ENCODE data around the gene GRIP2.

GRIP2 gene

GRCh38 chr3:14491396-14492190 lies 48.5 kb downstream of the GRIP2 start:
- no peaks in the 10 kb centered on the region for H3K27me3 ChIP-seq
- H3K4me3 ChIP-seq (ENCODE audit: low read depth, low read length), result no peak overlapping the region
- TF ChIP-seq CTCF (IDR thresholded peaks at IDR 0.05; ENCODE audit: low read depth, low read length), result no peak
- DNase-seq, result no peak
- no peaks in the 10 kb centered on the region for H3K9me3 ChIP-seq
- no peaks in the 10 kb centered on the region for H3K4me1 ChIP-seq
- H3K36me3 ChIP-seq, result no peaks in the 10 kb centered on the region

DNA sequence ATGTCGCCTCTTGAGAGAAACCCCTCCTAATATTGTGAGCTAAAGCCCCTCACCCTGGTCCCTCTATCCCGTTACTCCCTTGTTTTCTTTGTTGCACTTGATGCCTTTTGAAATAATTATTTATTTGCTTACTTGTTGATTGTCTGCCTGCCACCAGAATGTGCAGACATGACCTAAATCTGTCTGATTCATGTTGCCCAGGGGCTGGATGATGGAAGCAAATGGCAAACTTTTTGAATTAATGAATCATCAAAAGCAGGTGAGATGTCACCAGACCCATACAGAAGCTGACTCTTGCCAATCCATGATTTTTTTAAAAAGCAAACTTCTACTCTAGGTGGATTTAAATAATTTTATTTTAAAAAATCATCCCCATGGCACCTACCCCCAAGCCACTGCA lies 49.3 kb downstream of the GRIP2 start:
- TF ChIP-seq CTCF (IDR thresholded peaks at IDR 0.05; ENCODE audit: low read depth, low read length), result no peak
- DNase-seq, result no peak
- no peaks in the 10 kb centered on the region for H3K36me3 ChIP-seq

DNA sequence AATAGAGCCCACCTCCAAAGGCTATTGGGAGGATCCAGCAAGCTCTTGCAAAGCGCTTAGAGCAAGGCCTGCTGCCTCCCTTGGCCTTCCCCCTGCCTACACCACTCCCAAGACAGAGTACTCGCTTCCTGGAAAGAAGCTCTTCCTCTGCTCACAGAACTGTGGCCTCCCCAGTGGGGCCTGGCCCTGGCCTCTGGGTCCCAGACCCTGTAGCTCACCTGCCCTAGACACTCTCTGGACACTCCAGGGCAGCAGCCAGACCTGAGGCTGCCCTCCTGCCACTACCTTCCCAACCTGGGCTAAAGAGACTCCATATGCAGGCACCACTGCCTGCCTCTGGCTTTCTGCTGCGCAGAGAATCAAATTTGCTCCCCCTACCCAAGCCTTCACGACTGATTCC lies 49.9 kb downstream of the GRIP2 start:
- Histone ChIP-seq H3K4me3 (ENCODE audit: low read depth, low read length) (no peak overlapping the region), H3K9me3 (no peaks in the 10 kb centered on the region), H3K36me3 (no peaks in the 10 kb centered on the region), H3K27me3 (no peaks in the 10 kb centered on the region), H3K4me1 (no peaks in the 10 kb centered on the region)
- TF ChIP-seq CTCF (IDR thresholded peaks at IDR 0.05; ENCODE audit: low read depth, low read length), result no peak
- DNase-seq, result no peak

More for the DNA sequence above, 49.3 kb downstream of the GRIP2 start:
- H3K4me3 ChIP-seq (ENCODE audit: low read depth, low read length), result no peak overlapping the region
- H3K4me1 ChIP-seq, result no peaks in the 10 kb centered on the region
- H3K27me3 ChIP-seq, result no peaks in the 10 kb centered on the region
- H3K9me3 ChIP-seq, result no peaks in the 10 kb centered on the region

- Histone ChIP-seq H3K27me3 (no peaks in the 10 kb centered on the region), H3K4me3 (ENCODE audit: low read depth, low read length) (no peak overlapping the region), H3K36me3 (no peaks in the 10 kb centered on the region), H3K9me3 (no peaks in the 10 kb centered on the region), H3K4me1 (no peaks in the 10 kb centered on the region)
- TF ChIP-seq CTCF (IDR thresholded peaks at IDR 0.05; ENCODE audit: low read depth, low read length), result no peak
- no peak for DNase-seq
These were observed 50.5 kb downstream of the GRIP2 start for GRCh38 chr3:14489641-14490040.

GRCh38 chr3:14488286-14489041 lies 51.7 kb downstream of the GRIP2 start:
- H3K4me1 ChIP-seq, result no peaks in the 10 kb centered on the region
- no peaks in the 10 kb centered on the region for H3K9me3 ChIP-seq
- H3K36me3 ChIP-seq, result no peaks in the 10 kb centered on the region

More at GRCh38 chr3:14488286-14489041, 51.7 kb downstream of the GRIP2 start:
- Histone ChIP-seq H3K4me3 (ENCODE audit: low read depth, low read length) (no peak overlapping the region), H3K27me3 (no peaks in the 10 kb centered on the region)
- no peak for DNase-seq
- no peak for TF ChIP-seq CTCF (IDR thresholded peaks at IDR 0.05; ENCODE audit: low read depth, low read length)
